TTC549 (cell line): ENCODE results near the gene AUTS2.
"Not testable (repeated sequence)": the region's sequence is repeated elsewhere in the genome, so short reads cannot be mapped to it uniquely, and the experiment has no call there.

ENCODE experiments used
- FAIRE-seq: peaks from 2 replicates; lab custom pipeline; 2012; peaks lifted over from hg19 to GRCh38; lab: Jason Lieb, UNC

Gene AUTS2

DNA sequence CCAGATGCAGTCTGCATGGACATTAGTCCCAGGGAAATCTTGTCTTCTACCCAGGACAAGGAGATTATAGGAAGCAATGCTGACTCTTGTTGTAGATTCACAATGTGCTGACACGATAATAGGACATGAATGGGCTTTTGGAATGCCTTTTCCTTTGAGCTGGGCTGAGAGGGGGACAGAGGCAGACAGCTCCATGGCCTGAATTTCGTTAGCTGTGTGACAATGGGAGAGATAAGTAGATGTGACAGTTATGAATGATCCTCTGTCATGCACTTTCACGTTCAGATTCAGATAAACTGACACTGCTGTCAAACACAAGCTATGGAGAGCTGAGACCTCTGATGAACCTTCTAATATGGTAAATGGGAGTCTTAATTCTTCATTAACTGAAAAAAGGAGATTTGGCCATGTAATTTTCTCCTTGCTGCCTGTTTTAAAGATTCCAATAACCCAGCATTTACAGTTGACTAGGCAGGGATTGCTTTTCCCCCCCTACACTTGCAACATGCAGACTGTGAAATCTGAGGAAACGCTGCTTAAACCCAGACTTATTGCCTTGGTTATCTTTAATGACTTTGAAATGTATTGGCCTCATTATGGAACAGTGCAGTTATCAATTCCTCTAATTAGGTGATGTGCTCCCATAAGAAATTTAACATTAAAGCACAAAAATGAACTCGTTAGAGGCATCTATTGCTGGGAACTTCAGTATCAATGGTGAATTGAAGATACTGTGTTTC lies 669.3 kb downstream of the AUTS2 start:
- FAIRE-seq, result no peak

DNA sequence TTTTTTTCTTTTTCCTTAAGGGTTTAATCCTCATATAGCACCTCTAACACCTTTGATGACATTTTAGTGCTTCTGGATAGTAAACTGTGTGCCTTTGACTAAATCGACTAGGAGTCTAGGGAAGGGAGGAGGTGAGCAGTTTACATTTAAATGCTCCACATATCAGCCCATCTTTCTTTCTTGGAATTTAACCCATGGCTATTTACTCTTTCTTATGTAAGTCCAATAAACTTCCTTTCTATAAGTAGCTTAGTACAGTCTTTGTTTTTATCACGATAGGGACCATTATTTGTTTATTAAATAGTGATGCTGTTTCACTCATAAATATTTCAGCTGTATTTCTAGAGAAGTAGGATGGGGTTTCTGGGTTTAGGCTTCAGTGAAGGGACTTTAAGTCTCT lies 669.9 kb downstream of the AUTS2 start:
- no peak for FAIRE-seq

DNA sequence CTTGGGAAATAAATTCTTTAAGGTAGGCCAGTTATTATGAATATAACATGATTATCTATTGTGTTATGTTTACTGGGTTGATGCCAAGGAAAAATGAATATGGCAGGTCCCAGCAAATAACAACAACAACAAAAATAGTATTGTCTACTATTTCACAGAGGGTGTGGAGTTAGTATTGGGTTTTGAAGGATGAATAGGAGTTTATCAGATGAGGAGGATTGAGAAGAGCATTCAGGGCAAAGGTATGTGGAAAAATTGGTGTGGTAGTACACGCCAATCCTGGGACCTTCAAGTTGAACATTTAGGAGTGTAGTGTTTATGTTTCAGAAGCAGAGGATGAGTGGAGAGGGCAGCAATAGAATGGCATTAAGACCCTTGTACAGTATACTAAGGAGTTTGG lies 671.9 kb downstream of the AUTS2 start:
- FAIRE-seq, result no peak

DNA sequence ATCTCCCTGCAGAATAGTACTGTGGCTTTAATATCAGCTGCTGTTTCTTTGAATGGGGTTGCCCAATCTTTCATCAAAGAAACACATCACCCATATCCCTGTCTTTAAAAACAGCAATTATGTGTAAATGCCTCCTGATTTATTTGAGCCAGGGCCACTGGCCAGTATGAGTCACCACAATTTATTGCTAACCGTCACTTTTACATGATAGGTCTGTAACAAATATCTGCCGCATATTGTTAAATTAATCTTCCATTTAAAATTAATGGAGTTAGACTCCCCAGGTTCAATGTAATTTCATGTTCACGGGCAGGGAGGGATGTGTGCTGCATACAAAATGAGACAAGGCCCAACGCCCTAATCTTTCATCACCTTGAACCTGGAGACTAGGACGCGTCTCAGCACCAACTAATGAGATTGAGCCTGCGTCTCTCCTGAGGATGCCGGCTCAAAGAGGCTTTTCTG lies 673.4 kb downstream of the AUTS2 start:
- no peak for FAIRE-seq

DNA sequence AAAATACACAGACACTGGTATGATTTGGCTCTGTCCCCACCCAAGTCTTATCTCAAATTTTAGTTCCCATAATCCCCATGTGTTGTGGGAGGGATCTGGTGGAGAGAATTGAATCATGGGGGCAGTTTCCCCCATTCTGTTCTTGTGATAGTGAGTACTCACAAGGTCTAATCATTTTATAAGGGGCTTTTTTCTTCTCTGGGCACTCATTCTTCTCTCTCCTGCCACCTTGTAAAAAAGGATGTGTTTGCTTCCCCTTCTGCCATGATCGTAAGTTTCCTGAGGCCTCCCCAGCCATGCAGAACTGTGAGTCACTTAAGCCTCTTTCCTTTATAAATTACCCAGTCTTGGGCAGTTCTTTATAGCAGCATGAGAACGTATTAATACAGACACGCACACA lies 677.3 kb downstream of the AUTS2 start:
- not testable (repeated sequence) for FAIRE-seq

DNA sequence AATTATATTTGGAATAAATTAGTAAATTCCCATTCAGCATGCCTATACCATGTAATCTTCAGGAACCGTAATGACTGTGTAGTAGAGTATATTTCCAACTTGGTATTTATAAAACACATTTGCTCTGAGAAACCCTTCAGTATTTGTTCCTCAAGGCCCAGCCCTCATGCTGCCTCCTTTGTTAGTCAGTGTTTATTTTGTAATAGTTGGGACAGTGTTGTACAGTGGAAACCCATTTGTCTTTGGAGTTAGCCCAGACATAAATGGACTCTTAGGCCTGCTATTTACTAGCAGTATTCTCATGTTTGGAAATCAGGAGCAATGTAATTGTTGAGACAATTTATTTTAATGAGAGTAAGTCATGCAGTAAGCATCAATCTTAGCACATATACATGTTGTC lies 686.9 kb downstream of the AUTS2 start:
- FAIRE-seq, result no peak

DNA sequence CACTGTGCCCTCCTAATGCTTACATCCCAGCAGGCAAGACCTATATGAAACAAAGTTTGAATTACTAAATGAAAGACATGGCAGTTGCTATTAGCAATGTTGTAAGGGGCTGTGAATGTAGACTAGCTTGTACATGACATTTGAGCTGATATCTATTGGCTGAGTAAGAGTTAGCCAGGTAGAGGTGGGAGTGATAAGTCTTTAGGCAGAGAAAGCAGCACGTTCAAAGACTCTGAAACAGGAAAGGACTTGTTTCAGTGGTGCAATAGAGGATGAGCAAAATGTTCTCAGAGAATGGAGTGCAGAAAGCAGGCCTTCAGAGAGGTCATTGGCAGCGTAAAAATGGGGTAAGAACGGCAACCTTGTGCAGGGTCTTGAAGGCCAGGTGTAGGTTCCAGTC lies 687.6 kb downstream of the AUTS2 start:
- FAIRE-seq, result no peak

DNA sequence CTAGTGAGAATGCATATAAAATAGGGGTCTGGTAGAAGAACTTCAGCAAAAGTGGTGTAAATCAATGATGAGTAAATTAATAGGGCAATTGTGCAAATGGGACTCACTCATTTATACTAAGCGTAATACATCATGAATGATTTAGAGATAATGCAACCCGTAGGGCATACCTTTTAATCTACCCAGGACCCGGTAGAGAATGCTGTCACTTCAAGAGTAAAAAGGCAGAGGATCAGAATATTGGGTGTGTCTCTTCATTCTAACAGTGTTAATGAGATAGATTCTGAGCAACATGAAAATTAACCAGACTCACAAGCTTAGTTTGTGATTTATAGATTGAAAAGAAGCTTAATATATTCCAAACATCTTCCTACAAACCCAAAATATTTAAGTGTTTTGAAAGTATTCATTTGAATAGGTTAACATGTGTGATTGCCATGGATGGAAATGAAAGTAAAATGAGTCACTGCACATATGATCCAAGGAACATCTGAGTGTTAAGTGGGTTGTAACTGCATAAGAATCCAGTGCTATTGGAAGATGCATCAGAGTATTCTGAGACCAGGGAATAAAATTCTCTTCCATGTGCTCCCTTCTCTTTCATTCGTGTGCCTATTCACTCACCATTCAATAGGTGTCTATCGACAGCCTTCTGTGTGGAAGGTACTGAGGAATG lies 690.6 kb downstream of the AUTS2 start:
- no peak for FAIRE-seq

DNA sequence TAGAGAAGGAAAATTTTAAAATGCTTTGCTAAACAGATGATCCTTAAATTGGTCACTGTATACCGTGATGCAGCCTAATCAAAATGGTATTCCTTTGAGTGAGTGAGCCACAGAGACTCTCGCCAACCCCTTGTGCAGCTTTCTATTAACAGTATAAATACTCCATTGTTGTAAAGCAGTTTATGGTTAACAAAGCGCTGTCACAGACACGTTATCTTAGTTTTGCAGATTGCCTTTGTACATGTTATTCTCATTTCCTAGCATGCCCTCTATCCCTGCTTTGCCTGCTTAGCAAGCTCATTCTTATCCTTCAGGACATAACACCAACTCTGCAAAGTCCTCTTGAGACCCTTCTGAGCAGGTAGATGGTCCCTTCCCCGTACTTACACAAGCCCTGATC lies 694.4 kb downstream of the AUTS2 start:
- FAIRE-seq, result no peak

DNA sequence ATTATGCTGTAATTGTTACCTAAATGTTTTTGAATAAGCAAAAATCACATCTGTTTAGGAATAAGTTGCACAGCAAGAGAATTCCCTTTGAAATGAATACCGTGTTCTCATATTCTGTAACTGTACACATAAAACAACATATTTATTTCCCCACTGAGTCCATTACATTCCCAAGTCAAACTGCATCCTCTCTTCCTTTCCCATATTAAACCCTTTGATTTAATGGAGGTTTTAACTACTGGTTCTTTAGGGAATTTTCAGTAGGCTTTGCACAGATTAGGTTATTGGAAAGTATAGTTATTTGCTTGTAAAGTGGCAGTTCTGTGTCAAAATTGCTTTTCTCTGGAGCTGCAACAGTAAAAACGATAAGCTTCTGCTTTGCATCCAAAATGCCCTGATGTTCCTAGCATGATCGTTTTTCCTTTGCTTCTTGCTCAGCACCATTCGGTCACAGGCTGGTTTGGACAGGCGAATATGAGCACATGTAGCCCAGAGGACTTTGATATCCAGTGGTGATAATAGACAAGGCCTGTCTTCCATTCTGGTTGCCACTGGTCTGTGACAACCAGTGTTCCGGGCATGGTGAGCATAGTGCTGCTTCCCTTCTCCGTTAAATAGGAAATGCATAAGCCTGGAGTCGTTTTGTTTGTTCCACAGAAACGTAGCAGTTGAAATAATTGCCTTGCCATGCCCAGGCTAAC lies 696.1 kb downstream of the AUTS2 start:
- FAIRE-seq, result no peak

DNA sequence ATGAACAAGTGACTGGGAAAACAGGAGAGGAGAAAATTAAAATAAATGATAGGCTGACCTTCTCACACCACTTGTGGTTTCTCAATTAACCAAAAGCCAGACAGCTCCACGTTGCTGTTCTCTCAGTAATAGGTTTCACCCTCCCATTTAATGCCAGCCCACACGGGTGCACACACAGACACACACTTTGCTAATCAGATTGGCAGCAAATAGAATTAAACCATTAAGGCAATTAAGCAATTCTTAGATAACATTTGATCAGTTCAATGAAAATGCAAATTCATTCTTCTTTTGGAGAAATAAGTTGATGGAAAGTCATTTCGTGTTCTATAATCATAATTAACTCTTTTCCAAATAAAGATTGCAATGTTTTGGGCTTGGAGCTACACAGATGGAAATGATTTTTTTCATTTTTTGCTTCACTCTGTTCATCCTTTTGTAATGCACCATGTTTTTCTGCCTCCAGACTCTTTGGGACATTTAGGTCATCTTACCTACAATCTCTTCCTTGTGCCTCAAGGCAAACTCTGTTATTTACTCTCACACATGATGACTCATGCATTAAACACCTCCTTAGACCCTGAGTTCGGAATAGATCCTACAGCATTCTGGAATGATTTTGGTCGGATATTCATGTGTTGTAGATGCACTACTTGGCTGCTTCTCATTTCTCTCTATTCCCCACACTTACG lies 700.7 kb downstream of the AUTS2 start:
- FAIRE-seq, result no peak

DNA sequence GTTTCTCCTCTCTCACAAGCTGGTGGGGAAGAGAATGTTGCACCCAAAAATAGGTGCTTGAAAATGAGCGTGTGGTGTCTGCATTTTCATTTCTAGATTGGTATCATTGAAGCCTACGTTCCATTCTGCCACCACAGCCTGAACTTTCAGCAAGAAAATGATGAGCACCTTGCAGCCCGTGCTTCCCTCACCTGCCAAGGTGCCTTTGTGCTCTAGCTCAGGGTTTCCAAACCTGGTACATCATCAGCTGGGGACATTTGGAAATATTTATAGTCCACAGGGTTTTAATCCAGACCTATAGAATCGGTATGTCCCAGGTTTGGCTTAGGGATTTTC lies 701.2 kb downstream of the AUTS2 start:
- FAIRE-seq, result no peak

DNA sequence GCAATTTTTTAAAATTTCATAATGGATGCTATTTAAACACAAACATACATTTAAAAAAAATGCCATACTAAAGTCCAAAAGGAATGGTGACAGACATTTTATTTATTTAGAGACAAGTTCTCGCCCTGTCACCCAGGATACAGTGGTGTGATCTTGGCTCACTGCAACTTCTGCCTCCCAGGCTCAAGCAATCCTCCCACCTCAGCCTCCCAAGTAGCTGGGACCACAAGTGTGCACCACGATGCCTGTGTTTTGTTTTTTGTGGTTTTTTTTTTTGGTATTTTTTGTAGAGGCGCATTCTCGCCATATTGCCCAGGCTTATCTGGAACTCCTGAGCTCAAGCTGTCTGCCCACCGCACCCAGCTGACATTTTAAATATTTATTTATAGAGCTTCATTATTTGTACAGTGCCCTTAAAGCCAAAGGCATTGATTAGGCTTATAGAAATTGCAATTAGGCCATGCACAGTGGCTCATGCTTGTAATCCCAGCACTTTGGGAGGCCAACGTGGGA lies 703.5 kb downstream of the AUTS2 start:
- FAIRE-seq, result no peak

DNA sequence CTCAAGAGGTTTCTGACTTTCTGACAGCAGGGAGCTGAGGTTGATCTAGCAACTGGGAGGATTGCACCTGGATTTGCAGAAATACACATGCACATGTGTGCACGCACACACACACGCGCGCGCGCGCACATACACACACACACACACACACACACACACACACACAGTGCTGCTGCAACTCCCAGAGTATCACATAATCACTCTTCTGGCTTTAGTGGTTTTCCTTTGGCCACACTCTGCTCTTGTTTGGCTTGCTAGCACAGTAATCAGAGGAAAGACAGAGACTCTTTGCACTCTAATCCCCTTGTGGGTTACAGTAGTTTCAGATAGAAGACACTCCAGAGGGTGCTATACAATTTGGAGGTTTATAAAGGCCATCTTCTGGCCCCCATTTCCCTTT lies 705.0 kb downstream of the AUTS2 start:
- no peak for FAIRE-seq

DNA sequence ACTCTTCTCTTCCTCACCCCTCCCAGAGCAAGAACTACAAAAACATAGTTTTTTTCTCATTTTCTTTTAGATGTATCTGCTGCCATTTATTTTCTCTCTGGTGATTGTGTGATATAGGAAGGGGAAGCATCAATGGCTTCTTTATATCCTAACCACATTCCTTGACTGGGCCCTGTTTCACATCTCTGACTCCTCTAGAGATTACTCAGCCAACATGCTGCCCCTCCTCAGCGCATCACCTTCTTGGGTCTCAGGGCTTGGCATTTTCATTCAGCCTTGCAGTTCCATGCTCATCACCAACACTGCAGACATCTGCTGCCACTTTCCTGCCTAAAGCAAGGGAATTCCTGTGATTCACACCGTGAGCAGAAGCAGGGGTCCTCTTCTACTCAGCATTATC lies 705.5 kb downstream of the AUTS2 start:
- FAIRE-seq, result no peak

DNA sequence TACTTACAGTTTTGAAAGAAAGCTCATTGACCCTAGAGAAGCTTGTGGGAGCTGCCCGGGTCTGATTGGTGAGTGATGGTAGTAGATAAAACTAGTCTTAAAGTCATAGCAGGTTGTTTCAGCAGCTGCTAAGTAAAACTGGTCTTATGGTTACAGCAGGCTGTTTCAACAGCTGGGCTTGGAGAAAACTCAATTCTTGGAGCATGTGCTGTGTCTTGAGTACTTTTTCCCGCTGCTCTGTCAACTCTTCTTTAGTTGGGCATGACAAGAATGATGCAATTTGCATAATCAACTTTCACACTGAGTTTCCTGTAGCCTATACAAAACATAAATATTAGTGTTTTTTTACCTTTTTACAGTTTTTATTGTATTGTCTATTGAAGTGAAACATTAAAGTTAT lies 707.9 kb downstream of the AUTS2 start:
- FAIRE-seq, result no peak

DNA sequence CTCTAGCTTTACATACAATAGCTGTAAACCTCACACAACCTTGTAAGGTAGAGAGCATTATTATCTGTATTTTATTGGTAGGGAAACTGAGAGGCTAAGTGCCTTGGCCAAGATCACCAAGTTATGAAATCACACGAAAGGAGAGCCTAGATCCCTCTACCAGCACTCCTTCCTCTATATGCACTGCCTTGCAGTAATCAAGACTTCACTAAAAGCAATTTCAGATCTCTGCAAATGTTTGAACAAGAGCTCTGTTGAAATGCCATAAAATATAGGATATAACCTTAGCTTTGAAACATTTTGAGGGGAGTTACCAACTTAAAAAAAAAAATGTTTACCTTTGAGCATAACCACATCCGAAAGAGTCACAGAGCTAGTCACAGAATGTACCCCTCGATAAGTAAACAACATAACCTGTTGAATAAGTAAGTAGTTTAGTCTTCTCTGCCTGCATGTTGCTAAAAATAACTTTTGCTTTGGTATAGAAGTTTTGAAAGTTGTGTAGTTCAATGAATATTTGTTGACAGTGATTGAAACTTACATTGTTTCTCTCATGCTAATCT lies 709.4 kb downstream of the AUTS2 start:
- FAIRE-seq, result no peak

DNA sequence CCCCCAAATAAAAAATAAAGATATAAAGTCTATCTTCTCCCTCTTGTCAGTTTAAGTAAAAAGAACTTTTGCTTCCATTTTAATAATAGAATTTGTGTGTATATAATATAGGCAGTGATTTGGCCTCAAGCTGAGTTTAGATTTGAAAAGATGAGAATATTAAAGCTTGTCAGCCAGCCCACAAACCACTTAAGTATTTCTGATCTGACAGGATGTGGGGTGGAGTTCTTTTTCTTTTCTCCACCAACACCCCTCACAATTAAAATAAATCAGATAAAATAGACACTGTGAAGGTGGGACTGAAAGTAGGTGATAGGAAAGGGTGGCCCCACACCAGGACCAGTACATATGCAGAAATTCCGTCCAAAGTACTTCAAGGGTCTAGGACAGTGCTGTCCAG lies 714.1 kb downstream of the AUTS2 start:
- FAIRE-seq, result no peak

DNA sequence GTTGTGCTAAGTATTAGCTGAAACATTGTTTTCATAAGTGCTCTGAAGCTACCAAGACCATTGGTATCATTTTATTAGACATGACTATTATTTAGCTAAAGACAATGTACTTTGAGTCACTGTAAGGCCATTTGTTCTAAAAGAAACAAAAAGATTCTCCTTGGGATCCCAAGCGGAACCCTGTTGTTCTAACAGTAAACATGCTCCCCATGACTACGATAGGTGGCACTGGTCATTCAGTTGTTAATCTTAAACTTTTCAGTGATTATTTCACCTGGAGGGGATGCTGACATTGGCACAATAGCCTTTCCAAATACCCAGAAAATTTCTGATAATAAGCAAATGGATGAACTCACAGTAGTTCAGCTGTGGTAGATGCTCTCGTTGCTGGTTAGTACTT lies 715.0 kb downstream of the AUTS2 start:
- FAIRE-seq, result no peak

DNA sequence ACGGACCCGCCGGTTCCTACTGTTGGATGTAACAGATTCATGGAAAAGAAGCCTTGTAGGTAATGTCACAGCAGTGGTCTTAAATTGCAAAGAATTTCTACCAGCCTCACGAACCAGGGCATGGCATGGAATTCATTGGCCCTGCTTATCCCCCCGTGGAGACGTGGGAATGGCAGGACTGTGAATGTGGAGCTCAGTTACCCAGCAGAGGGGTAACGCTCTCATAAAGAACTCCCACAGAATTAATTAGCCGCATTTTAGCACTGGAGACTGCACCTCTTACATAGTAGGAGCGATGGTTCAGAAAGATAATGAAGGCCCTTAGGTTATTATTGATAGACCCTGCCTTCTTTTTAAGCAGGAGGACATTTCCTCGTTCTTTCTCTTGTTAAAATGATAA lies 715.4 kb downstream of the AUTS2 start:
- FAIRE-seq, result no peak

DNA sequence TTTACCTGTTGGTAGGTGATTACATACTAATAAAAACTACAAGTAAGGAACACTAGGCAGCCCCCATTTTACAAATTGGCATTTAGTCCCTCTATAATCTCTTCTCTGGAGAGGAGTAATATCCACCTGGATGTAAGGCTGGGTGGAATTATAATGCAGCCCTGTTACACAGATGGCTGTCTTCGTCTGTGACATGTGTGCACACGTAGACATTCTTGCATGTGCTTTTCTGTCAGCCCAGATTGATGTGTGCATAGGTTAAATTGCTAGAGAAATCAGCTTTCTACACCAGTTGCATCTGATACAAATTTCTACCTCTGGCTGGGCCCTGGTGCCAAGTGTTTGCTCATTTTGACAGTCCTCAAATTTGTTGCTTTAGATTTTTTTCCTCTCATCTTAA lies 715.9 kb downstream of the AUTS2 start:
- no peak for FAIRE-seq

DNA sequence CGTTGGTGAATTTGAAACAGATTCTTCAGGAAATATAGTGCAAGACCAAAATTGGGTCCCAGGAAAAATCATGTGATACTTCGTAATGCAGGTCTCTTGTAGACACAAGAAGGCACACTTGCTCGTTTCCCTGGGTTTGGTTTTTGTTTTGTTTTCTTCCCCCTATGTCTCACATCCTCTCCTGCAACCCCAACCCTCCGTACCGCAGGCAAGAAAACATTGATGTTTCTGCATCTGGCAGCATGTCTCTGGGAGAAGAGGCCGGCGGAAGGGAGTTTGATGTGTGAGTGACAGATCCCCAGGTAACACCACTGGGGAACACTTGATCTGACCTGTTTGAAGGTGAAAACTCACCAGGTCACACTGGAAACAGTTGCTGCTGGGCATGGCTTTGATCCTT lies 718.5 kb downstream of the AUTS2 start:
- no peak for FAIRE-seq

DNA sequence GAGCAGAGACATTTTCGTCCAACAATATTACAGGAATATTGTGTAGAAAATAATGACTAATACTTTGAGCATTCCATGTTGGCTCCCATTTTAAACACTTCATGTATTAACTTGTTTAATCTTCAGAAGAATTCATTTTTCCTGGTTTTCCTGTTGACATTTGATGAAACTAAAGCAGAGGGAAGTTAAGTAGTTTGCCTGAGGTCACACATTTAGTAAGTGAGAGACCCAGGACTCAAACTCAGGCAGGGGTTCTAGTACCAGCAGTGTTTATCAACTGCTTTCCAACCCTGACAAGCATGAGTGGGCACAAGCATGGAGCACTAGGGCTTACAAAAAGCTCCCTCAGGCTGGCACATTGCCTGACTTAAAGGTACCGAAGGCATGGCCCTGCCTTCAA lies 719.1 kb downstream of the AUTS2 start:
- FAIRE-seq, result no peak
